Natural killer cell (primary cell): Measurements from ENCODE around the gene DSC1. TPM values are rescaled to one million over a fixed set of nuclear protein-coding genes. Genes with fewer than 3 reads are reported as not detected.

Experiments used
- ATAC-seq, 3 donors: fragments of 150-1000 bp in 2 of 3; fragments of 200-7000 bp in 1 of 3; cut with Tn5 transposase; 1 replicate in 1 of 3; 2 replicates in 2 of 3; pipeline ENCODE4 v1.10.0; 2021; ENCODE audit warnings: mild to moderate bottlenecking in 2 of 3, moderate library complexity in 2 of 3
- DNase-seq, 2 donors: peaks; one replicate each; pipeline versions ENCODE4 v3.0.0 to v3.0.0-alpha.2; 2013 to 2021; ENCODE audit warnings: mixed read lengths in 1 of 2
- H3K27ac ChIP-seq: one replicate; pipeline ENCODE4 v1.5.1; 2013; ENCODE audit warnings: mild to moderate bottlenecking, low read length
- H3K27me3 ChIP-seq: one replicate; pipeline ENCODE4 v1.6.1; 2013; ENCODE audit warnings: low read length; ENCODE audit not compliant: control insufficient read depth, insufficient read depth
- H3K36me3 ChIP-seq: one replicate; pipeline ENCODE4 v1.6.1; 2013; ENCODE audit warnings: low read length; ENCODE audit not compliant: control insufficient read depth, insufficient read depth
- H3K4me1 ChIP-seq: one replicate; pipeline ENCODE4 v1.6.1; 2013; ENCODE audit warnings: low read length; ENCODE audit not compliant: control insufficient read depth, insufficient read depth
- H3K4me3 ChIP-seq: one replicate; pipeline ENCODE4 v1.5.1; 2013; ENCODE audit warnings: low read length
- H3K9me3 ChIP-seq: one replicate; pipeline ENCODE4 v1.6.1; 2013; ENCODE audit warnings: low read length; ENCODE audit not compliant: control insufficient read depth, insufficient read depth
- H3K27ac Mint-ChIP-seq, 2 donors: one replicate each; pipeline ENCODE4 v1.8.0; 2022; ENCODE audit warnings: mild to moderate bottlenecking in 2 of 2, mixed read lengths in 2 of 2, moderate library complexity in 1 of 2
- H3K27me3 Mint-ChIP-seq, 2 donors: one replicate each; pipeline ENCODE4 v1.8.0; 2022; ENCODE audit warnings: low read depth in 2 of 2, mixed read lengths in 2 of 2
- H3K36me3 Mint-ChIP-seq: one replicate; pipeline ENCODE4 v1.8.0; 2022; ENCODE audit warnings: mixed read lengths
- H3K4me1 Mint-ChIP-seq, 2 donors: one replicate each; pipeline ENCODE4 v1.8.0; 2022; ENCODE audit warnings: mixed read lengths in 2 of 2
- H3K4me3 Mint-ChIP-seq: one replicate; pipeline ENCODE4 v1.8.0; 2022; ENCODE audit warnings: mild to moderate bottlenecking, moderate library complexity, mixed read lengths
- H3K9me3 Mint-ChIP-seq, 2 donors: one replicate each; pipeline ENCODE4 v1.8.0; 2022; ENCODE audit warnings: mixed read lengths in 2 of 2
- WGBS: methylation state at CpG from one replicate; pipeline ENCODE4 v1.1.7; 2013; ENCODE audit warnings: missing lambda C conversion rate; ENCODE audit not compliant: insufficient coverage; 5-methylcytosine and 5-hydroxymethylcytosine counted together
- intact Hi-C: fragments of 100-400 bp; cut with micrococcal nuclease; formaldehyde crosslinking; loops from one replicate; pipeline ENCODE4 v1.14.2; 2022
- total RNA-seq, 4 donors: library from RNA; stranded (reverse); fragments of 120-200 nt in 1 of 4; gene quantifications; one replicate each; pipeline versions ENCODE4 v1.2.3 to v1.2.4, GENCODE V29; 2013 to 2022
- TF ChIP-seq, protein P1 (sequence below): fragments of 200-600 bp; IDR thresholded peaks from one replicate; pipeline ENCODE4 v1.8.0; 2022; ENCODE audit warnings: antibody characterized with exemption

Gene DSC1
- total RNA-seq, 3 donors from 2014 or later (not counting 1 experiment from before 2014, with no cell fraction given): 0.05 to 0.50 TPM; not detected in 1

DNA sequence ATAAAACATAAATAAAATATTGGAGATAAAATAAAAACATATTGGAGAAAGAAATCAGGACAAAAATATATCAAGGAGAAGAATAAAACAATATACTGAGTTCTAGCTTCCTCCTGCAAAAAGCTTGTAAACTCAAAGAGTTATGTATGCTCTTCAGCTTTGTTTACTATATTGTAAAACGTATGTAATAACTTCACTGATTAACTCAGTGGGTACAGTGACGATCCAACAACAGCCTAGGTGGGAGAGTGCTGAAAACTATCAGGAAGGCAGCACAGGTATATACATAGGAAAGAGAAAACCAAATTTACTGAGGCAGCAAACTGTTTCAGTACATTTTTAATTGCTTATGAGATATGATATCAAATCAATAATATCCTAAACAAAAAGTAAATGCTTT is 68.8 kb downstream of the DSC1 start:
- Histone ChIP-seq H3K27ac (no peak overlapping the region), H3K36me3 (no peaks in the 10 kb centered on the region), H3K4me1 (no peaks in the 10 kb centered on the region), H3K4me3 (no peak overlapping the region), H3K9me3 (no peaks in the 10 kb centered on the region), H3K27me3 (no peaks in the 10 kb centered on the region)
- 95% methylated on average over 2 of the region's 2 CpGs for WGBS
- TF ChIP-seq, protein P1, sequence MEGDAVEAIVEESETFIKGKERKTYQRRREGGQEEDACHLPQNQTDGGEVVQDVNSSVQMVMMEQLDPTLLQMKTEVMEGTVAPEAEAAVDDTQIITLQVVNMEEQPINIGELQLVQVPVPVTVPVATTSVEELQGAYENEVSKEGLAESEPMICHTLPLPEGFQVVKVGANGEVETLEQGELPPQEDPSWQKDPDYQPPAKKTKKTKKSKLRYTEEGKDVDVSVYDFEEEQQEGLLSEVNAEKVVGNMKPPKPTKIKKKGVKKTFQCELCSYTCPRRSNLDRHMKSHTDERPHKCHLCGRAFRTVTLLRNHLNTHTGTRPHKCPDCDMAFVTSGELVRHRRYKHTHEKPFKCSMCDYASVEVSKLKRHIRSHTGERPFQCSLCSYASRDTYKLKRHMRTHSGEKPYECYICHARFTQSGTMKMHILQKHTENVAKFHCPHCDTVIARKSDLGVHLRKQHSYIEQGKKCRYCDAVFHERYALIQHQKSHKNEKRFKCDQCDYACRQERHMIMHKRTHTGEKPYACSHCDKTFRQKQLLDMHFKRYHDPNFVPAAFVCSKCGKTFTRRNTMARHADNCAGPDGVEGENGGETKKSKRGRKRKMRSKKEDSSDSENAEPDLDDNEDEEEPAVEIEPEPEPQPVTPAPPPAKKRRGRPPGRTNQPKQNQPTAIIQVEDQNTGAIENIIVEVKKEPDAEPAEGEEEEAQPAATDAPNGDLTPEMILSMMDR: no peak
- Mint-ChIP-seq H3K27ac (no peak overlapping the region), H3K36me3 (peaks cover 3% of the 10 kb centered on the region), H3K4me3 (no peak overlapping the region), H3K27me3 (peaks cover 0 to 1% of the 10 kb centered on the region in 2 donors), H3K4me1 (no peaks in the 10 kb centered on the region), H3K9me3 (peaks cover 14 to 15% of the 10 kb centered on the region in 2 donors)
- DNase-seq (no peak), ATAC-seq (no peak)
- intact Hi-C loops: no loop called here

DNA sequence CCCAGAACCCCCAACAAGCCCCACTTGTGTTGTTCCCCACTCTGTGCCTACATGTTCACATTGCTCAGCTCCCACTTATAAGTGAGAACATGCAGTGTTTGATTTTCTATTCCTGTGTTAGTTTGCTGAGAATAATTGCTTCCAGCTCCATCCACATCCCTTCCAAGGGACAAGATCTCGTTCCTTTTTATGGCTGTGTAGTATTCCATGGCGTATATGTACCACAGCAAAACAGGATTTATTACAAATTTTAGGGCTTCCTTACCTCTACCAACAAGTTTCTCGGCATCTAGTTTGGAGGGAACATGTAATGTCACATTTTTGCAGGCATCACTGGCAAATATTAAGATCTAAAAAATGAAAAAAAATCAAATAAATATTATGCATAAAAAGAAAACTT is 69.4 kb downstream of the DSC1 start:
- H3K27me3 ChIP-seq: no peaks in the 10 kb centered on the region
- WGBS: 75% methylated on average over 2 of the region's 3 CpGs
- intact Hi-C loops: no loop called here

DNA sequence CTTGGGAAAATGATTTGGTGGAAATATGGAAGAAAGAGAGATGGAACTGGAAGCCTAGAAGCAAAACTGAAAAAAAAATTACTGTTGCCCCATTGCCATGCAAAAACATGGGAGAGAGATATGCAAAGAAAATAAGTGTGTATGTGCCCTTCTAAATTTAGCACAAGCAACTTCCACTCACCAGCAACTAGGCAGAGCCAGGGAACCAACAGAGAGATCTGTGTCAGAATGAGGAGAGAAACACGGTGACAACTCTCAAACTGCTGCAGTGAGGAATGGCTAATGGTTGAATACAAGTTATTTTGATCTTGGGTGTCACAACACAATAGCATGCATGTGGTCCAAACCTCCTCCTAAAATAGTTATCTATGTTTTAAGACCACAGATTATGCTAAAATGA is 71.3 kb downstream of the DSC1 start:
- no peaks in the 10 kb centered on the region for H3K27me3 ChIP-seq
- TF ChIP-seq, protein P1: no peak
- no peaks in the 10 kb centered on the region for H3K36me3 ChIP-seq
- WGBS: 56% methylated on average over 1 of the region's 1 CpG
- intact Hi-C loops: no loop called here
- no peak overlapping the region for H3K27ac Mint-ChIP-seq
- H3K4me3 ChIP-seq: no peak overlapping the region
- H3K4me1 Mint-ChIP-seq: no peaks in the 10 kb centered on the region
- no peaks in the 10 kb centered on the region for H3K9me3 ChIP-seq
- H3K27me3 Mint-ChIP-seq: no peaks in the 10 kb centered on the region
- H3K4me1 ChIP-seq: no peaks in the 10 kb centered on the region
- ATAC-seq (no peak), DNase-seq (no peak)
- H3K4me3 Mint-ChIP-seq: no peak overlapping the region
- peaks cover 10 to 15% of the 10 kb centered on the region in 2 donors for H3K9me3 Mint-ChIP-seq
- H3K36me3 Mint-ChIP-seq: no peaks in the 10 kb centered on the region
- no peak overlapping the region for H3K27ac ChIP-seq

More for the DNA sequence above, 69.4 kb downstream of the DSC1 start:
- H3K27me3 Mint-ChIP-seq: no peaks in the 10 kb centered on the region
- Histone ChIP-seq H3K9me3 (no peaks in the 10 kb centered on the region), H3K27ac (no peak overlapping the region), H3K4me3 (no peak overlapping the region), H3K4me1 (no peaks in the 10 kb centered on the region), H3K36me3 (no peaks in the 10 kb centered on the region)
- no peak overlapping the region for H3K4me3 Mint-ChIP-seq
- H3K4me1 Mint-ChIP-seq: no peaks in the 10 kb centered on the region
- no peak overlapping the region for H3K27ac Mint-ChIP-seq
- peaks cover 14 to 15% of the 10 kb centered on the region in 2 donors for H3K9me3 Mint-ChIP-seq
- TF ChIP-seq, protein P1: no peak
- DNase-seq: no peak
- H3K36me3 Mint-ChIP-seq: no peaks in the 10 kb centered on the region
- ATAC-seq: no peak

DNA sequence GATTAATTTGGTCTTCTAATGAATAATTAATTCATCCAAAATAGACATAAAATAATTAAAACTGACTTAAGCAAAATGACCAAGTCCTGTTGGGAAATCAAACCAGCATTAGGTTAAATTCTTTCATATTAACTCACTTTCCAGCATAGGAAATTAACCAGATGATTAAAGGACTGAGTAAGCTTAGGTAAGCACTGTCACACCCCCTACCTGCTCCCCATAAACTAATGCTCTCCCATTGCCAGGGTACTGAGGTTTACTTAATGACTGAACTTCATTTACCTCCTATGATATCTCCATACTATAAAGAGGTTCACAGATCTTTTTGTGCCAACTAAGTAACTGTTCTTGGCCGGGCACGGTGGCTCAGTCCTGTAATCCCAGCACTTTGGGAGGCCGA is 74.1 kb downstream of the DSC1 start:
- H3K27me3 ChIP-seq: no peaks in the 10 kb centered on the region
- H3K4me1 ChIP-seq: no peaks in the 10 kb centered on the region
- Mint-ChIP-seq H3K4me3 (no peak overlapping the region), H3K36me3 (no peaks in the 10 kb centered on the region), H3K27ac (no peak overlapping the region), H3K9me3 (peaks cover 0 to 4% of the 10 kb centered on the region in 2 donors), H3K27me3 (no peaks in the 10 kb centered on the region), H3K4me1 (no peaks in the 10 kb centered on the region)
- WGBS: 90% methylated on average over 3 of the region's 3 CpGs
- no peaks in the 10 kb centered on the region for H3K36me3 ChIP-seq
- H3K27ac ChIP-seq: no peak overlapping the region
- H3K4me3 ChIP-seq: no peak overlapping the region
- DNase-seq (no peak), ATAC-seq (no peak)
- TF ChIP-seq, protein P1: no peak
- no peaks in the 10 kb centered on the region for H3K9me3 ChIP-seq
- intact Hi-C loops: no loop called here
